GM13977 (cell line): ENCODE measurements around the gene PLEKHS1.
"Not testable (repeated sequence)": the region's sequence is repeated elsewhere in the genome, so short reads cannot be mapped to it uniquely, and the experiment has no call there.

Source experiments
- DNase-seq: peaks from one replicate; pipeline ENCODE4 v3.0.0; 2012; ENCODE audit warnings: low spot score
- CTCF ChIP-seq: IDR thresholded peaks from 2 replicates; pipeline ENCODE4 v1.5.1; 2012; ENCODE audit warnings: mild to moderate bottlenecking, control low read depth; ENCODE audit not compliant: insufficient read depth; ENCODE audit errors: extremely low read depth, missing control alignments
- in situ Hi-C: fragments of 300-500 bp; cut with MboI; formaldehyde crosslinking; loops from one replicate; pipeline ENCODE4 v1.12.0; 2022; ENCODE audit warnings: low sequenced_read_pairs, low pct_unique_long_range_greater_than_20kb, mixed read lengths, inconsistent platforms; ENCODE audit not compliant: unreplicated experiment

Gene PLEKHS1

DNA sequence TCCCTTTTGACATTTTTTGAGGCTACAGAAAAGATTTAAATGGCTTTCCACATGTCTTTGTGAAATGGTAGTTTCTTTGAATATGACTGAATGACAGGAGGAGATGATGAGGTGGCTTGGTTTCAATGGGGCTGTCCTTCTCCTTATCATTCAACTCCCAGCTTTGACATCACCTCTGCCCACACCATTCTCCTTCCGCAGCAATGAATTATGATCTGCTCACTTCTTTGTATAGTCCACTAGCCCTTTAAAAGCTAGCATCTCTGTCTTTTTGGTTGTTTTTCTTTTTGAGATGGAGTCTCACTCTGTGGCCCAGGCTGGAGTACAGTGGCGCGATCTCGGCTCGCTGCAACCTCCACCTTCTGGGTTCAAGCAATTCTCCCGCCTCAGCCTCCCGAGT, 70.7 kb downstream of the PLEKHS1 start:
- no peak for TF ChIP-seq CTCF
- in situ Hi-C loops, result no loop called here
- DNase-seq, result no peak

DNA sequence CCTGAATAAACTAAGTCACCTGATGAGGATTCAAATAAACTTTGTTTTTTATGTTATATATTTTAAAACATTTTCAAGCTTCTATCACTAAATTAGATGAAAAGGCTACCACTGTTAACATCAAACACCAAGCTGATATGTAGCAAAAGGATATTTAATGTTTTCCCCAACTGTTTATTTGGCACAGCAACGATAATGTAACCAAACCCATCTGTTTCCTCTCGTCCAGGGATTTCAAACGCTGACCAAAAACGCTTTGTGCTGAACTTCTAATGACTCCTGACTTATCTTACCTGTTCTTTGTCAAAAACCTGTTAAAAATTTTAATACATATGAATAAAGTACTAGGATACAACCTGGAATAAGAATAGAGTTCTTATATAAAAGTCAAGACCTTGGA, 71.9 kb downstream of the PLEKHS1 start:
- TF ChIP-seq CTCF, result no peak
- DNase-seq, result no peak
- in situ Hi-C loops, result no loop called here

DNA sequence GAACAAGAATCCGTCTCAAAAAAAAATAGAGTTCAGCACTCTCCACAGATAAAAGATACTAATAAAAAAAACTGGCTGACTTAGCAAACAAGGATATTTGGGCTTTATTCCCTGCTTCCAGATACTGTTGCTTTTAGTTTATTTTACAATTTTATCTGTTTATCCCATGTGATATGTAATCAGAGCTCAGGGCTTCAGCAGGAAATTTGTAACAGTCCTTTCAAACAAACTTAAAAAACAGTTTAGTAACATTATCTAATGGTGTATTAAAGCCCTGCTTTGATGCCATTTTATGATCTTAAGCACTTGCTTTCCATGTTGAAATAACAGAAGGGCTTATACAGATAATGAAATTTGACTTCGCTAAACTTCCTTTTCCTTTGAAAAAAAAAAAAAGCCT, 74.3 kb downstream of the PLEKHS1 start:
- DNase-seq, result no peak
- in situ Hi-C loops, result no loop called here
- no peak for TF ChIP-seq CTCF

DNA sequence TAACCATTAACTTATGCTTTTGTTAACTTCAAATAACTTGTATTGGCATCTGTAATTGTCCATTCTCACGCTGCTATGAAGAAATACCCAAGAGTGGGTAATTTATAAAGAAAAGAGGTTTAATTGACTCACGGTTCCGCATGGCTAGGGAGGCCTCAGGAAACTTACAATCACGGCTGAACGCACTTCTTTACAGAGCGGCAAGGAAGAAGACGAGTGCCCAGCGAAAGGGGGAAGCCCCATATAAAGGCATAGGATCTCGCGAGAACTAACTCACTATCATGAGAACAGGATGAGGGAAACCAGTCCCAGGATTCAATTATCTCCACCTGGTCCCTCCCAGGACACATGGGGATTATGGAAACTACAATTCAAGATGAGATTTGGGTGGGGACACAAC, 77.1 kb downstream of the PLEKHS1 start:
- in situ Hi-C loops, DNase-seq: not testable (repeated sequence)
